ENCODE data around the gene CREBBP.

The CREBBP gene

DNA sequence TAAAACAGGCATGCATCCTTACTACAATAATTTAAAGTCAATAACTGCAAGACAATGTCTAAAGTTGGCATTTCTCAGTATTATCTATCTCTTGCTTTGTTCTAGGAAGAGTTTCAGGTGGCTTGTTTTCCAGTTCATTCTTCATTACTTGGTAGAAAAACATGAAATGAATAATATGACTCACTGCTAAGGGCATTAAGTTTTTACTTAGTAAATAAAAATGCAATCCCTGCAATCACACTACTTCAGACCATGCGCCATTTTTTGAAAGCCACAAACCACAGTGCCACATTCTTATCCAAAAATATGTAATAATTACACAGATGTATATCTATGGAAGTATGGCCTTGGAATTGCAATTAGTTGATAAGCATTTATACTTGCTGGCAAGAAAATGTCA is 55.4 kb downstream of the CREBBP start:
- DNase-seq (ENCODE audit: low read depth, low spot score) = no peak

DNA sequence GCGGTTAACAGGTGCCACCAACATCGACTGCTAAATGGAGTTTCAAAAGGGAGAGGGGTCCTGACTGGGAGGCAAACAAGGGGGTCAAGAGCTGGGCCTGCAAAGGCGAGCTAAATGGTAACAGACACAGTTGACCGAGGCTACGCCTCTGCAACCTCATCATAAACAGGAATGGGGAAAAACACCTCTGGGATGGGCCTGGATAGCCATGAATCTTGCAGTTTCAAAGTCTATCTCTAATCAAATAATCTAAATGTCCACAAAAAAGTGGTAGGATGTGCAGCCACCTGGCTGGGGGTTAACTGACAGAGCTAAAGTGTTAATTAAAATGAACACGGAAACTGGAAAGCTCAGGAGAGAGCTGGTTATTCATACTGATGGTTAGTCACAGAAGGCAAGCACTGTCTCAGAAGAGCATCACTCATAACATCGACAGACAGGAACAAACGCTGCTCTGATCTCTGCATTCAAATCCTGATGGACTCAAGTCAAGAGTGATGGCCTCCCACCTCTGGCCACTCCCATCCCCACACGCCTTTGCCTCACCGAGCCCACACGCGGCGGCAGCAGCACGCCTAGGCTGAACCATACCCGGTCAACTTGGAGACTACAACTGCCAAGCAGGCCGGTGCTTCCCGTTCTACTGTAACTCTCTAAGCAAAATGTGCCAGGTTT is 56.3 kb downstream of the CREBBP start:
- no peak for DNase-seq (ENCODE audit: low read depth, low spot score)

DNA sequence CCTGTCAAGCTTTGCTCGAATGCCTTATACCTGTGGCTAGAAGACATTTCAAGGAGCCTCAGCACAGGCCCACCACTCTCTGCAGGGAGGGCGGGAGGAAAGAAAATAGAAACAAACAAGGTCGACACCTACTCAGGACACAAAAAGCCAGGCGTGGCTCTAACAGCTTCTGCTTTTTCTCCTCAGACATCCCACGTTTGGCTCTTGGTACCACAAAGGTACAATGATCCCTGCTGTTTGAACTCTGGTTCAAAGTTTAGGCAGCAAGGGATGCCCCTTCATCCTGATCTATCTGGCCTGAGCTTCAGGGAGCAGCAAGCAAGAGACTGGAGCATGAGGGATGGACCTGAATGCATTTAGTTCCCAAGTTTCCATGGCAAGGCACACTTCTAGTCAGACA is 57.1 kb downstream of the CREBBP start:
- DNase-seq (ENCODE audit: low read depth, low spot score) = no peak

DNA sequence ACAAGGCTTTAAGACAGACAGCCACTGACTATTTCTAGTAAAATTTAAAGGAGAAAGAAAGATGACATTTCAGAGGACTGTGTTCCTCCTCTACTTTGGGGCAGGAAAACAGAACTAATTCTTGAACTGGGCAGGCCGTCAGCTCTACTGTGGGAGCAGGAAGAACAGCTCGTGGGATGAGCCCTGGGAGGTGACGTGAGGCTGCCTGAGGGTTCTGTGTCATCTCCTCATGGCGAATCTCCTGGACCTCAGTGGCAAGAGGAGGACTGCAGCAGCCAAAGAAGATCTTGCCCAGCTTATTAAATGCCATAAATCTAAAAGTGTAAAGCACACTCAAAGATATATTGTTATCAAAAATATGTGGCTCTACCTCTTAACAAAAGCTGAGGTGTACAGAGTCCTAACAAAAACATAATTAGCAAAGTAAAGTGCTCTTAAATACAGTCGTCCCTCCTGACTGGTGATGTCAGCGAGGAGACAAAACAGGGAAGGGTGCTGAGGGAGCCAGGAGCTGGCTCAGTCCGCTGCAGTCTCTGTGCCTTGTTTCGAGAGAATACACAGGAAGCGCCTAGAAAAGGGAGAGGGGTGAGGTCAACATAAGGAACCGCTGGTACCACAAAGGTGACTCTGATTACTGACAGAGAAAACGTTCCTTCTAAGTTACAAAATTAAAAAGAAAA is 58.0 kb downstream of the CREBBP start:
- no peak for DNase-seq (ENCODE audit: low read depth, low spot score)

DNA sequence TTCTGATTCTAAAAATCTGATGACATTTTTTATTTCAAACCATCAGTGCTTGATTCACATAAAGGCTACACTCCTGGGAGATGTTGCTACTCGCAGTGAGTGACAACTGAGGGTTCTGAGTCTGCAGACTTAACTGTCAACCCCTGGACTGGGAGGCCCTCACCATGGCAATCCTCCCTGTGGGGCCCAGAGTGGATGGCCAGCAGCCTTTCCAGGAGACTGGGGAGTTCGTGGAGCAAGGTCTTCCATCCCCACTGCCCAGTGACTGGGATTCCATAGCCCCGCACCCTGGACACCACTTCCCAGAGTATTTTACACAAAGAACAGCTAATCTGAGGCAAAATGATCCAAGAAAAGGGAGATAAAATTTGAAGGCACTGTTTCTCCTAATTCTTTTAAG is 59.3 kb downstream of the CREBBP start:
- no peak for DNase-seq (ENCODE audit: low read depth, low spot score)

DNA sequence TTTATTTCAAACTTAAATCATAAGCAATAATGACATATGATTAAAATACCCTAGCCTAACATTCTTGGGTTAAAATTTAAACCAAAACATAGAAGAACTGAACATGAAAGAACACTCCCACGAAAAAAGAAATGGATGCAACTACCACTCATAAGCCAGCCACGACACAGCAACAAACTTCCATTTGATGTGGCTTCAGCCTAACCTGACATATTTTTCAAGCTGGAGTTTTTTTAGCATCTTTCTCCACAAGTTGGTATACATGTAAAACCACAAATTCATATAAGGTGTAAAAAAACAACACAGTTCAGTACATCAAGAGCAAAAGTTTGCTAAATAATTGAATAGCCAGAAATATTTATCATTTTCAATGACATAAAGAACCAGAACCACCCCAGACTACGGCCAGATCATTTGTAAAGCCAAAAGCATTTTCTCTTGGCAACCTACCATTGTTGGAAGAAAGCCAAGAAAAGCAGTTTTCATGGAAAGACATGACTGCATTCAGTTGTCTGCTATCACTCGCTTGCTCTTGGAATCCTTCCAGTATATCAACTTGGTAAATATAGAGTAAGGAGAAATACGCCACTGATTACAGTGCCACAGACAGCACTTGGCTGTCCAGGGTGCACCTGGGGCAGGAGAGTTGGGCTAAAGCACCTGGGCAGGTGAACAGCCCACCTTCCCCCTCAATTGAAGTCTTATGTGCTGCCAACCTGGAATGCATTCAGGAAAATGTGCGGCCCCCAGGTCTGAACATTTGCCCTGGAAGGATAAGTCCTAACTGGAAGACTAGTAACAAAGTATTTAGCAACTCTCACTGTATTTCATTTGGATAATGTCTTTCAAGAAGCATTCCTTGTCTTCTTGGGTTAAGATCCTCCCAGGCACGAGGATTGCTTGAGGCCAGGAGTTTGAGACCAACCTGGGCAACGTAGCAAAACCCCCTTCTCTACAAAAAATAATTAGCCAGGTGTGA is 60.5 kb downstream of the CREBBP start:
- DNase-seq (ENCODE audit: low read depth, low spot score) = no peak

DNA sequence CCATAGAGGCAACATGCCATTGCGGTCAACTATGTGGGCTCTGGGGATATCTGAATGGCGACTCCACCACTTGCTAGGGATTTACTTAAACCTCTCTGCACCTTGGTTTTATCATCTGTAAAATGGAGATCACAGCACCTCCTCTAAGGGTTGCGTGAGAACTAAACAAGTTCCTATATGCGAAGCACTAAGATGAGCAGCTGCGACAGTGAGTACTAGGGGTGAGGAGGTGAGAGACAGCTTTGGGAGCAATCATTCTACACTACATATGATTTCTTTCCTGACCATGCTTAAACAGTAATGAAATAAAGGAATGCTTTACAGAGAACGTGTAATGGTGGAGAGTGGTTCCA is 61.4 kb downstream of the CREBBP start:
- no peak for DNase-seq (ENCODE audit: low read depth, low spot score)

DNA sequence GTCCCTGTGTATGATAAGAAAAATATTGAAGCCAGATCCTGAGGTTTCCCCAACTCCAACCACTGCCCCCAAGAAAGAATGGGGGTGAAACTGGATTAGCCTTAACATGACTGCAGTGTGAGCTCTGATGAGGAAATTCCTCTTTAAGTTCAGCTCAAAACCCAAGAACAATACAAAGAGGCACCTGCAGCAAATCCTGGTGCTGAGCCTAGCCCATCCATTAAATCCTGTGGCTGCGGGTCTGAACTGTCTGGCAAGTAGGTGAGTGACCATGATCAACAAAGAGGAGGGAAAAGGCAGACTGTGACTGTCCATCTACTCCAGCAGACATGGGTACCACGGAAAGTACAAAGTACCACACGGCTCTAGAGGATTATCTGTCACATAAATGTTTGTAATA is 64.2 kb downstream of the CREBBP start:
- DNase-seq (ENCODE audit: low read depth, low spot score) = no peak

DNA sequence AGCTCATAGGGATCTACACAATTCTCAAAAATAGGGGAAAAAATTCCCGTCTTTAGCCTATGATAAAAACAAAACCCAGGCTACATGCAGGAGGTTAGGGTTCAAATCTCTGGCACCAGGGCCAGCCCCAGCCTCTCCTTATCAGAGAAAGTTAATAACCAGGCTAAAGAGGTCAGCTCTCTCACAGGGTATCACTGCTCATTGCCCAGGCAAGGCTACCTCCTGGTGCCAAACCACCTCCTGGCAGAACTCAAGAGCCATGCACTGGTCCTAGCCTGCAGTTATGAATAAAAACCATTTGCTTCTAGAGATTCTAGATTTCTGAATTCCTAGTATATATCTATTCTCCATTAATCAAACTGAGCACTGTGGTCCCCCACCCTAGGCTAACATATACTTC is 65.8 kb downstream of the CREBBP start:
- DNase-seq (ENCODE audit: low read depth, low spot score) = no peak

DNA sequence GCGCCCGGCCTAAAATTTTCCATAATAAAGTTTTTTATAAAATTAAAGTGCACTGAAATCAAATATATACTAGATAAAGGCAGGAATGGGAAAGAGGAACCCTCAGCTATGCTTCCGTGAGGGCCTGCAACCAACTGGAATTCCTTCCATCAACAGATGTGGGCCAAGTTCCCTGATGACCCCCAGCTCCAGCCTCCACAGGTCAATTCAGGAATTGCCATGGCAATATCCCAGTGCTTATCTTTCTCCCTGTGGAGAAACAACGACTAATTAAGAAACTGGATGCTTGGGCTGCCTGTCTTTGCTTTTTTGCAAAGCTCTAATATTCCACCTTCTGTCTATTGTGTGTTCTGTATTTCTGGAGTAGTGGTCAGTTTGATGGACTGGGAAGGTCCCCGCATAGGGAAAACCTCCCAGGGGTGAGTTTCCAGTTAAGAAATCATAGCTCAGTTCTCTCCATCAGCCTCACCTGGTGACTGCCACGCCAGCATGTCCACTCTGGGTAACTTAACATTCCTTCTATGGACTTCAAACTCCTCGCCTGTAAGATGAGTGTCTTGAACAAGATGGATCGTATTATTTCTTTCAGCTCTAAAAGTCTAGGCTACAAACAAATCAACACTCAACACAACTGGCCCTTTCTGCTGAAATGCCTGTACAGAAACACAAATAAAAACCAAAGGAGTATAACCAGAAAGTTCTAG is 67.9 kb downstream of the CREBBP start:
- DNase-seq (ENCODE audit: low read depth, low spot score) = no peak

DNA sequence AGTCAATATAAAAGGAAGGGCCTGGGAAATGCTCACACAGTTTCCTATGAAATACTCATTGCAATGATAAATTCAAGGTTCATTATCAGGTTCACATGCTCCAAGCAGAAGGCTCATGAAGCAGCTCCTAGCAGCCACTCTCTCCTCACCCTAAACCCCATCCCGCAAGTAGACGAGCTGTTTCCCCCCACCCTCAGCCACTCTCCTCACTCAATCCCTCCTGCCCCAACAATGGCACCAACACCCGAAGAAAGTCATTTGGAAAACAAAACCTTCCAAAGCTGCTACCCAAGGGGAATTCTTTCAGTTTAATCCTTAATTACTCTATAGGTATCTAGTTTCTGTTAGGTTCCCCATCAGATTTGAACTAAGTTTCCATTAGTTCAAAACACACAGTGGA is 69.7 kb downstream of the CREBBP start:
- DNase-seq (ENCODE audit: low read depth, low spot score) = no peak

DNA sequence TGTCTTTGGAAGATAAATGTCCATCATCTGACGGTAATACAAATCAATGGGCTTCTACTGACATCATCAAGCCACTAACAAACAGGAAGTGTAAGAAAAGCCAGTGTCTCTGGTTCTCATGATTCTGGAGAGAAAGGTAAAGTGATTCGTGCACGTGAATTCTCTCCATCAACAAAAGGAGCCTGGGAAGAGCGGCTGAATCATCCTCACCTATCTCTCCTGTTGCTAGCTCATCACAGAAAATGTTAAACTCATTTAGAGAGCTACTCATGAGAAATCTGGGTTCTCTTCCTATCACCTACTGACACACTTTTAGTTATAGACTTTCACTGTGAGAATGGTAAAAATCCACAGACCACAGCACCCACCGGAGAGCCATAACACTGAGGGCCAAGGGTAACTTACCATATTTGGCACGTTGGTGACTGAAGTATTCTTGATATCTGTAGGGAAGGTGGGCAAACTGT is 70.3 kb downstream of the CREBBP start:
- DNase-seq (ENCODE audit: low read depth, low spot score) = no peak

DNA sequence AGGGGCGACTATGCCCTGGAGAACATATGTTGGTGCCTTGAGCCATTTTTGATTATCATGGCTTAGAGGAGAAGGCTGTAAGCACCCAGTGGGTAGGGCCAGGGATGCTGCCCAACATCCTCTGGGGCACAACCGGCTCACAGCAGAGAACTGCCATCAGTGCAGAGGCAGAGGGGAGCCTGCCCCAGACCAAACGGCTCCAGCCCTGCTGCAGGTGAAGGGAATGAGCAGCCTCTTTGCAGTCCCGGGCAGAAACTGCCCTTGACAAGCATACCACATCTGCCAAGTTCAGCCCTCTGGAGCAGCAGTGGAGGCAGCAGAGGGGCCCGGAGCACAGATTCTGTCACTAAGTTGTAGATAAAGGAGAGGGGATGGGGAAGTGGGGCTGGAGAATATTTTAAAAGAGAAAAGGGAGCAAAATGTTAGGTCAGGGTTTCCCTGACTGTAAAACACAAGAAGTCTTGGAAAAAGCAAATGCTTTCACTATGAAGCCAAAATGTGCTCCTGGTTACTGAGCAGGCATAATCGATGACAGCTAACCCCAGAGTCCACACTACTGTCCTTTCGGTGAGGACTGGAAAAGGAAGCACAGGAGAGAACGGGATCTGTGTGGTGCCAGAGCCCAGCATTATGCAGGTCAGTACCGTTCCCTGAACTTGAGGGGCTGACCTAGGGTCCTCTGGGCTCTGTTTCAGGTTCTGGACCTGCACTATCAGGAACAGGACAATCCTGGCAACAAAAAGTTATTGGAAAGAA is 72.0 kb downstream of the CREBBP start:
- DNase-seq (ENCODE audit: low read depth, low spot score) = no peak

DNA sequence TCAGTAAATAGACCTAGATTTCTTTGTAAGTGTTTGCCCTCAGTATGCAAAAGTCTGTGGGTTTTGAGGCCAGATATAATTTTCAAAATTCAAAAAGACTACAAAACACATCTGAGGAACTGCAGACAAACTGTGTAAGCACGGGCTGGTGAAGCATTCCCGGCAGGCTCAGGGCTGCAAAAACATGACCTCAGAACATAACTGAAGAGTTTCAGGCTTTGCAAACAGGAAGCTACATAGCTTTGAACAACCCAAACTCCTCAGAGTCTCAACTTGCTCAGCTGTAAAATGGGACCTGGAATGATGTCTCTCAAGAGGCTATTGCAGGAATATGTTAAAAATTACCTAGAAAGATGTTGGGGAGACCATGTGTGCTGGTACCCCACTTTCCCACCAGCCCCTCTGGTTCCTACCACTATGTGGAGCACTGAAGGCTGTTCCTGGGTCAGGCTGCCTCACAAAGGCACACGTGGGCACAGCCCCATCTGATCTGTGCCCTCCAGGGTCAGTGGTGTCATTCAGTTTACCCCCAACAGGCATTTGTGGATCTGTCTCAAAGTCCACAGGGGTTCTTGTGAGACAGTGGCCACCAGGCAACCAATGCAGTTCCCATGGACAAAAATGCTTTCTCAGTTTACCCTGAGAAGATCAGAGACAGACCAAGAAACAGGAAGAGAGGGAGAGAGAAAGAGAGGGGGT is 72.9 kb downstream of the CREBBP start:
- DNase-seq (ENCODE audit: low read depth, low spot score) = no peak

DNA sequence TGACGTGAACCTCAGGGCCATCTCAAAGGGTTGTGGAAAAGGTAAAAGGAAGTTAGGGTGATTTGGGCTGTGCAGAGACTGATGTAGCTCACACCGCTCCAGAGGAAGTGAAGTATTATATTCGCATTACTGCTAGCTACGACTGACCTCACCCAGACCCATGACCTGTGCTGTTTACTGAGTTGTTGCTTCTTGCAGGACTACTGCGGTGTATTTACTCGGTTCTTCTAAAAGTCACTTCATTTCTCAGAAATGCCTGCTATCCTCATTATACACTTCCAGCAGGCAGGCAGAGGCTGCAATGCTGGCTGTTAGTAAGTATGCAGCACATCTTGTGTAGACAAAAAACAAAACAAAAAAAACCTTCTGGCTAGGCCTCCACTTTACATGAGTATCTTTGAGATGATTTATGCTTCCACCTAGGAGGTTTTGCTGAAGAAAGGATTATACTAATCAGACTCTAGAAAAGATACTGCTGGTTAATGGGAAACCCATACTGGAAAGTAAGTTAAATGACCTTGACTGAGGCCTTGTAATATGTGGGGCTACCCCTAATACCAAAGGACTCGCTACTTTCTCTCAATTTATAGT is 76.0 kb downstream of the CREBBP start:
- no peak for DNase-seq (ENCODE audit: low read depth, low spot score)

DNA sequence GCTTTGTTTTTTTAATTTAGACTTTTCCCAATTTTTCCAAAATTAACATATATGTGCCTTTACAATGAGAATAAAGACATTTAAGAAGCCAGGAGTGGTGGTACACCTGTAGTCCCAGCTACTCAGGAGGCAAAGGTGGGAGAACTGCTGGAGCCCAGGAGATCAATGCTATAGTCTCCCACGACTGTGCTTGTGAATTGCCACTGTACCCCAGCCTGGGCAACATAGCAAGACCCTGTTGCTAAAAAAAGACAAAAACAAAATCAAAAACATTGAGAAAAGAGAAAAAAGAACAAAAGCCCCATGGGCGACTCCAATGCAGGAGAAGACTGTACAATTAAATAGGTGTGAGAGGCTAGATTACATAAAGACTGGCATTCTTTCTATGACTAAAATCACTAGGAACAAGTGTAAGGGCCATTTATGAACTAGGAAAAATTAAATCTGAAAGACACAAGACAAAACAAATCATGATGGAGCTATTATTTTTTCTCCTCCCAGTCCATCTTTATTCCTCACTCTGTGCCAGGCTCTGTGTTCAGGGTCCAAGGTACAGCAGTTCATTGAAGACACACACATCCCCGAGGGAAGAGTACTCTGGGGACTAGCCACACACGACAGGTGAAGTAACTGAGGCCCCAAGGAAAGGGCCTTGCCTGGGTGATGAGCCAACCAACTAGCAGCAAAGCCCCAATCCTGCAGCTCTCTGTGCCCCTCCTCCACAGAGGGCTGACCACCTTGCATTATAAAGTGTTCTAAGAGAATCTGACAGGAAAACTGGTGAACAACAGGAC is 79.8 kb downstream of the CREBBP start:
- no peak for DNase-seq (ENCODE audit: low read depth, low spot score)

DNA sequence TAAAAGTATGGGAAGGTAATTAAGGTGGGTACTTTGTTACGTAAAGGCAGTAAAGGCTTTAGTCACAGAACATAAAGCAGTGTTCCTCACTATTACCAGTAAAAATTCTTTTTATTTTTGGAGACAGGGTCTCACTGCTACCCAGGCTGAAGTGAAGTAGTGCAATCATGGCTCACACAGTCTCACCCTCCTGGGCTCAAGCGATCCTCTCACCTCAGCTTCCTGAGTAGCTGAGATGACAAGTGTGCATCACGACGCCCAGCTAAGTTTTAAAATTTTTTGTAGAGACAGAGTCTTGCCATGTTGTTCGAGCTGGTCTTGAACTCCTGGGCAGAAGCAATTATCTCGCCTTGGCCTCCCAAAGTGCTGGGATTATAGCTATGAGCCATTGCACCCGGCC is 80.5 kb downstream of the CREBBP start:
- no peak for DNase-seq (ENCODE audit: low read depth, low spot score)

DNA sequence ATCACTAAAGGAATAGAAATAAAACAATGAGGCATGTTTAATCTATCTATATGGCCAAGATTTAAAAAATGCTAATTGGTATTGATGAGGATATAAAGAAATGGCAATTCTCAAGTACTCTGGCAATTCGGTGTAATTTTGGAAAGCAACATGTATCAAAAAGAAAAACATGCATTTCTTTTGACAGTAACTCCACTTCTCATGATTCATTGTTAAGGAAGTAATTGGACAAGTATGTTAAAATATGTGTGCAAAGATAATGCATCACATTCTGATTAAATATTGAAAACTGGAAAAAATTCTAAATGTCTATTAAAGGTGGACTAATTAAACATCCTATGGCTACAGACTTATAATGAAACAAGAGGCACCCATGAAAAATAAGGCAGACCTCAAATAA is 81.2 kb downstream of the CREBBP start:
- no peak for DNase-seq (ENCODE audit: low read depth, low spot score)

DNA sequence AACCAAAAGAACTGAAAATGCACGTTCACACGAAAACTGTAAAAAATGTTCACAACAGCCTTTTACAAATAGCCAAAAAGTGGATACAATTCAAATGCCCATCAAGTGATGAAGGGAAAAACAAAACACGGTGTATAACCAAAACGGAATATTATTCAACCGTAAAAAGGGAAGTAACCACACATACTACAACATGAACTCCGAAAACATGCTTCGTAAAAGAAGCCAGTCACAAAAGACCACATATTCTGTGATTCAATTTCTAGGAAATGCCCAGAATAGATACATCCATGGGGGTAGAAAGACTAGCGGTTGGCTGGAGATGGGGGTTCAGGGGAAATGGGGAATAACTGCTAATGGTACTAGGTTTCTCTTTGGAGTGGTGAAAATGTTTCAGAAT is 81.7 kb downstream of the CREBBP start:
- DNase-seq (ENCODE audit: low read depth, low spot score) = no peak
